Fibroblast of lung (primary cell): Measurements from ENCODE around the gene TNFRSF14. TPM values are rescaled to one million over a fixed set of nuclear protein-coding genes. Genes with fewer than 3 reads are reported as not detected.

Experiments
- DNase-seq, 2 donors: peaks; one replicate each; pipeline versions ENCODE4 v3.0.0 to v3.0.0-alpha.2; 2010; ENCODE audit warnings: low read depth in 2 of 2
- H2AFZ ChIP-seq: 2 replicates; pipeline ENCODE4 v1.5.1; 2012; ENCODE audit warnings: low read length, control low read depth, inconsistent platforms
- H3K27ac ChIP-seq: 2 replicates; pipeline ENCODE4 v1.5.1; 2011; ENCODE audit warnings: low read length, control low read depth; ENCODE audit not compliant: insufficient read depth
- H3K27me3 ChIP-seq: 2 replicates; pipeline ENCODE4 v1.5.1; 2011; ENCODE audit warnings: mild to moderate bottlenecking, low read length; ENCODE audit not compliant: control insufficient read depth, insufficient read depth
- H3K36me3 ChIP-seq: 2 replicates; pipeline ENCODE4 v1.5.1; 2011; ENCODE audit warnings: low read length; ENCODE audit not compliant: control insufficient read depth, insufficient read depth
- H3K4me1 ChIP-seq: 2 replicates; pipeline ENCODE4 v1.5.1; 2011; ENCODE audit warnings: low read length; ENCODE audit not compliant: control insufficient read depth, insufficient read depth; ENCODE audit errors: extremely low read depth
- H3K4me2 ChIP-seq: 2 replicates; pipeline ENCODE4 v1.5.1; 2011; ENCODE audit warnings: low read length, control low read depth; ENCODE audit not compliant: insufficient read depth; ENCODE audit errors: extremely low read depth
- H3K4me3 ChIP-seq, 4 experiments: fragments of 200-600 bp in 1 of 4; sonication (generic) in 1 of 4; replicated peaks in 1 of 4; 2 replicates each; pipeline ENCODE4 v1.5.1; 2011 to 2016; ENCODE audit warnings: low read length in 4 of 4, low read depth in 3 of 4, mild to moderate bottlenecking in 3 of 4, control low read depth in 2 of 4, inconsistent platforms in 1 of 4, mixed read lengths in 1 of 4; ENCODE audit not compliant: insufficient read depth in 1 of 4; ENCODE audit errors: control extremely low read depth in 1 of 4
- H3K79me2 ChIP-seq: 2 replicates; pipeline ENCODE4 v1.5.1; 2012; ENCODE audit warnings: mild to moderate bottlenecking, low read length, inconsistent platforms; ENCODE audit not compliant: control insufficient read depth, insufficient read depth
- H3K9ac ChIP-seq: 2 replicates; pipeline ENCODE4 v1.5.1; 2011; ENCODE audit warnings: mild to moderate bottlenecking, low read length, control low read depth; ENCODE audit not compliant: insufficient read depth
- H3K9me3 ChIP-seq: 2 replicates; pipeline ENCODE4 v1.5.1; 2012; ENCODE audit warnings: low read depth, low read length; ENCODE audit not compliant: control insufficient read depth, insufficient read depth
- H4K20me1 ChIP-seq: 2 replicates; pipeline ENCODE4 v1.5.1; 2011; ENCODE audit warnings: low read length; ENCODE audit not compliant: control insufficient read depth, insufficient read depth; ENCODE audit errors: extremely low read depth
- CTCF ChIP-seq, 2 donors: IDR thresholded peaks in 1 of 2; conservative IDR thresholded peaks in 1 of 2; 1 replicate in 1 of 2; 2 replicates in 1 of 2; pipeline ENCODE4 v1.5.1; 2011 to 2012; ENCODE audit warnings: low read length in 2 of 2, control low read depth in 1 of 2, inconsistent platforms in 1 of 2, low read depth in 1 of 2, mild to moderate bottlenecking in 1 of 2
- EZH2 ChIP-seq: IDR thresholded peaks from 2 replicates; pipeline ENCODE4 v1.5.1; 2012; ENCODE audit warnings: low read length, control low read depth, mild to moderate bottlenecking; ENCODE audit errors: missing control alignments
- polyA plus RNA-seq, 2 donors: library from polyadenylated mRNA; depleted of rRNA in 1 of 2; stranded (reverse) in 1 of 2; unstranded in 1 of 2; fragments of >200 nt; gene quantifications; 2 replicates each; pipeline ENCODE4 v1.2.1, GENCODE V29; 2011 to 2012; ENCODE audit warnings: missing spikeins in 1 of 2
- total RNA-seq: library from RNA; depleted of rRNA; stranded (reverse); fragments of >200 nt; gene quantifications from 2 replicates; pipeline ENCODE4 v1.2.1, GENCODE V29; 2014

TNFRSF14 gene
- total and polyA plus RNA-seq, 2 donors (not counting 1 experiment from before 2014, with no cell fraction given): 15.2 to 85.0 TPM

- Histone ChIP-seq H3K4me2 (no peak overlapping the region), H3K79me2 (no peaks in the 10 kb centered on the region), H3K27me3 (no peaks in the 10 kb centered on the region), H3K27ac (no peak overlapping the region), H3K4me3 (no peak overlapping the region), H3K9ac (no peak overlapping the region), H3K9me3 (no peaks in the 10 kb centered on the region), H3K4me1 (no peaks in the 10 kb centered on the region), H2AFZ (no peak overlapping the region), H3K36me3 (peaks cover 5% of the 10 kb centered on the region), H4K20me1 (no peaks in the 10 kb centered on the region)
- DNase-seq: no peak
- TF ChIP-seq EZH2: no peak
- TF ChIP-seq CTCF (conservative IDR thresholded peaks at IDR 0.05 in 1 of 2, IDR thresholded peaks at IDR 0.05 in 1 of 2; ENCODE audit: low read depth in 1 of 2, low read length in 2 of 2): no peak
Observed at GRCh38 chr1:2561446-2561845, 5.3 kb downstream of the TNFRSF14 start.

DNA sequence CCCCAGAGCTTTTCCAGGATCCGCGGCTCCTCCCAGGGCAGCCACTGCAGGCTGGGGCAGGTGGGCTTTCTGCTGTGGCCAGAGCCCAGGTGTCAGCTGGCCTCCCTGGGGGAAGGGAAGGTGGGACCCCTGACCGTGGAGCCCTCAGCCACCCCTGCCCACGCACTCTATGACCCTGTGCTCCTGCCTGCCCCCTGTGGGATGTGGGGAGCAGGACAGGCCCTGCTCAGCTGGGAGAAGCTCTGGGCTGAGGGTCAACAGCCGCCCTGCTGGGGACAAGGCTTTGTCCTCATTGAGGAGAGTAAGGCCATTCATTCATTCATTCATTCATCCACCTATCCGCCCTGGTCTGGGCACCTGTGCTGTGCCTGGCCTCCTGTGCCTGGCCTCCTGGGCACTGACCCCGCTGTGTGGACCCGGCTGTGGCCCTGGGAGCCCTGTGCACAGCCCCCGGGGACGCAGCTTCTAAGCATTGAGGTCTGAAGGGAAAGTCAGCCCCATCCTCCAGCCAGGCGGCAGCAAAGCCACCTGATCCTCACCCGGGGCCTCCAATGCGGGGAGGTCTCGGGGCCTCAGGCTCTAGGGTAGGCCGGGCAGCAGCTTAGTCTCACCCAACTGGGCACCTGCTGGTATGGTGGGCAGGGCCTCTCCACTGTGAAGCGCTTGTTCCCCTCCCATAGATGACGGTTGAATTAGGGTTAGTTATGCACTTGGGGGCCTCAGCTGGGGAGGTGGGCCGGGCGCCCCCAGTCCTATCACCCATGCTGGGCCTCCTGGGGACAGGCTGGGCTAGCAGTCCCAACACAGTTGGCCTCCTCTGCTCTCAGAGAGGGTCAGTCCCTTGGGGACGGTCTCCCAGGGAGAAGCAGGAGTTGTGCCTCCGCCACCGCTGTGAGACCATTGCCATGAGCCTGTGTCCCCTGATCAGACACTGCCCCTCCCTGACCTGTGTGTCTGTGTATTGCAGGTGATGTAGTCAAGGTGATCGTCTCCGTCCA is 6.0 kb downstream of the TNFRSF14 start:
- no peaks in the 10 kb centered on the region for H3K79me2 ChIP-seq
- no peaks in the 10 kb centered on the region for H4K20me1 ChIP-seq
- DNase-seq: no peak
- no peak for TF ChIP-seq EZH2
- TF ChIP-seq CTCF (conservative IDR thresholded peaks at IDR 0.05 in 1 of 2, IDR thresholded peaks at IDR 0.05 in 1 of 2; ENCODE audit: low read depth in 1 of 2, low read length in 2 of 2): peak; percentile 31 to 35
- peaks cover 5% of the 10 kb centered on the region for H3K36me3 ChIP-seq
- H2AFZ ChIP-seq: no peak overlapping the region
- H3K4me2 ChIP-seq: no peak overlapping the region
- no peaks in the 10 kb centered on the region for H3K9me3 ChIP-seq
- H3K9ac ChIP-seq: no peak overlapping the region
- no peak overlapping the region for H3K4me3 ChIP-seq
- H3K27me3 ChIP-seq: no peaks in the 10 kb centered on the region
- no peak overlapping the region for H3K27ac ChIP-seq
- no peaks in the 10 kb centered on the region for H3K4me1 ChIP-seq

- Histone ChIP-seq H3K27me3 (no peaks in the 10 kb centered on the region), H3K4me1 (no peaks in the 10 kb centered on the region), H3K79me2 (no peaks in the 10 kb centered on the region), H3K9me3 (no peaks in the 10 kb centered on the region), H3K27ac (no peak overlapping the region), H4K20me1 (no peaks in the 10 kb centered on the region), H3K9ac (no peak overlapping the region), H3K4me2 (no peak overlapping the region), H3K4me3 (no peak overlapping the region), H2AFZ (no peak overlapping the region), H3K36me3 (peaks cover 5% of the 10 kb centered on the region)
- no peak for DNase-seq
- TF ChIP-seq CTCF (conservative IDR thresholded peaks at IDR 0.05 in 1 of 2, IDR thresholded peaks at IDR 0.05 in 1 of 2; ENCODE audit: low read depth in 1 of 2, low read length in 2 of 2) (no peak), EZH2 (no peak)
Observed at GRCh38 chr1:2563205-2563604, 7.0 kb downstream of the TNFRSF14 start.
